ENCODE measurements around the gene PTPRN2. TPM values are rescaled to one million over a fixed set of nuclear protein-coding genes. Genes with fewer than 3 reads are reported as not detected.

The PTPRN2 gene
- total and polyA plus RNA-seq, 2 of the 8 experiments (the other 6 are each of a cell fraction or from before 2014, with no cell fraction given): 2.6 to 4.5 TPM

DNA sequence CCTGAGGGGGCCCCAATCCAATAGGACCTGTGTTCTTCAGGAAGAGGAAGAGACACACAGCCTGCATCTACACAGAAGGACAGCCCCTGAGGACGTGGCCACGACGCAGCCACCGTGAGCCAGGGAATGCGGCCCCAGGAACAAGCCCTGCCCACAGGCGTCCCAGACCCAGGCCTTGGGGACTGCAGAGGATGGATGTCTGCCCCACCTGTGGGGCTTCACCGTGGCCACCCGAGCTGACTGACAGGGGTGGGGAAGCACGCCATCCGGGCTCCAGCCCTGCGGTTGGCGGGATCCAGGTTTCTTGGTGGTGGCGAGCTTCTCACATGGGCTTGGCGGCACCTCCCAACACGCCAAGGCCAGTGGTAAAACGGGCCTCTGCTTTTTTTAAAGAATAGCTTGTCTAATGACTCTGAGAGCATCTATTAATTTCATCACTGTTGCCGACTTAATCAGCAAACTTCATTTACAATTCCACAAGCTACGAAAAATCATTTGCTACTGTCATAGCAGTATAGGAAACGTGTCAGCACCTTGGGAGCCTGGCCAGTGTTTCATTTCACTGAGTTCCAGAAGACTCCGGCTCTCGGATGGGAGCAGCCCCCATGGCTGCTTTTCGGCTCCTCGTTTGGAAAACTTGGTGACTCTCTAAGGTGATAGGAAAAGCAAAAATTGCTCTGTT, 584.0 kb downstream of the PTPRN2 start (continued):
- no peak for TF ChIP-seq POLR2A (IDR thresholded peaks at IDR 0.05; ENCODE audit: control extremely low read depth in 1 of 2, low read depth in 2 of 2, low read length in 2 of 2)
- no peak for TF ChIP-seq FOSL1 (IDR thresholded peaks at IDR 0.05; ENCODE audit: insufficient read depth, low read depth, low read length)
- TF ChIP-seq TCF12 (IDR thresholded peaks at IDR 0.05; ENCODE audit: low read depth, low read length): no peak
- no peak for TF ChIP-seq SP2 (IDR thresholded peaks at IDR 0.05; ENCODE audit: low read length)
- TF ChIP-seq MAFK (IDR thresholded peaks at IDR 0.05; ENCODE audit: low read depth, low read length): no peak

Data from H1 (cell line).